Lung (tissue), 12 donors: ENCODE data around the gene ARHGAP20. TPM values are rescaled to one million over a fixed set of nuclear protein-coding genes. Genes with fewer than 3 reads are reported as not detected.

Source experiments
- ATAC-seq: fragments of 200-7000 bp; cut with Tn5 transposase; one replicate; pipeline ENCODE4 v1.9.1; 2020; ENCODE audit warnings: moderate number of reproducible peaks; ENCODE audit not compliant: insufficient read depth, low FRiP score
- DNase-seq, 3 donors: peaks; one replicate each; pipeline ENCODE4 v3.0.0-alpha.2; 2013 to 2017
- H3K27ac ChIP-seq, 2 donors: one replicate each; pipeline ENCODE4 v1.5.1; 2013; ENCODE audit warnings: mild to moderate bottlenecking in 2 of 2, moderate library complexity in 2 of 2, control low read depth in 1 of 2, inconsistent platforms in 1 of 2, low read depth in 1 of 2, low read length in 1 of 2
- H3K27me3 ChIP-seq, 3 donors: one replicate each; pipeline ENCODE4 v1.5.1; 2013; ENCODE audit warnings: low read length in 2 of 3; ENCODE audit not compliant: control insufficient read depth in 3 of 3, insufficient read depth in 3 of 3
- H3K36me3 ChIP-seq, 4 donors: one replicate each; pipeline ENCODE4 v1.5.1; 2013; ENCODE audit warnings: low read length in 4 of 4, mild to moderate bottlenecking in 1 of 4, moderate library complexity in 1 of 4; ENCODE audit not compliant: control insufficient read depth in 4 of 4, insufficient read depth in 4 of 4
- H3K4me1 ChIP-seq, 5 donors: one replicate each; pipeline ENCODE4 v1.5.1; 2013; ENCODE audit warnings: low read length in 5 of 5, mild to moderate bottlenecking in 2 of 5, moderate library complexity in 1 of 5; ENCODE audit not compliant: control insufficient read depth in 5 of 5, insufficient read depth in 5 of 5
- H3K4me3 ChIP-seq: one replicate; pipeline ENCODE4 v1.5.1; 2013; ENCODE audit warnings: mild to moderate bottlenecking, control low read depth, moderate library complexity
- H3K9ac ChIP-seq, 2 donors: one replicate each; pipeline ENCODE4 v1.5.1; 2013; ENCODE audit warnings: low read length in 2 of 2, control low read depth in 1 of 2; ENCODE audit not compliant: insufficient read depth in 1 of 2
- H3K9me3 ChIP-seq, 4 donors: one replicate each; pipeline ENCODE4 v1.5.1; 2013; ENCODE audit warnings: low read length in 3 of 4, mild to moderate bottlenecking in 1 of 4, moderate library complexity in 1 of 4; ENCODE audit not compliant: control insufficient read depth in 4 of 4, insufficient read depth in 3 of 4
- CTCF ChIP-seq: IDR thresholded peaks from 2 replicates; pipeline ENCODE4 v1.5.1; 2012; ENCODE audit warnings: mild to moderate bottlenecking; ENCODE audit errors: control extremely low read depth, extremely low read depth
- WGBS, 2 donors: extraction: QIAGEN DNeasy Blood & Tissue Kit; methylation state at CpG; one replicate each; pipeline ENCODE4 v1.1.7; 2013; 5-methylcytosine and 5-hydroxymethylcytosine counted together
- polyA plus RNA-seq, 2 donors: library from polyadenylated mRNA; stranded (reverse); fragments of 200-250 nt; gene quantifications; one replicate each; pipeline ENCODE4 v1.2.1, GENCODE V29; 2013
- total RNA-seq, 2 donors: library from RNA; depleted of rRNA in 1 of 2; stranded (reverse); fragments of >200 nt in 1 of 2; gene quantifications; one replicate each; pipeline ENCODE4 v1.2.1, GENCODE V29; 2014 to 2021
- donor health status: control.
- donor health status: control.
- donor health status: Bipolar disorder and iron deficiency.
- donor health status: healthy.
- donor health status: DM: yes; HTN: yes; CAD: no.

The ARHGAP20 gene
- total and polyA plus RNA-seq, 4 donors = 0.67 to 20.9 (median 3.0) TPM

- Histone ChIP-seq H3K27me3 (no peaks in the 10 kb centered on the region), H3K9me3 (no peaks in the 10 kb centered on the region), H3K36me3 (no peaks in the 10 kb centered on the region), H3K9ac (no peak overlapping the region), H3K4me1 (peaks cover 0 to 17% (median 11%) of the 10 kb centered on the region in 5 donors), H3K27ac (no peak overlapping the region), H3K4me3 (no peak overlapping the region)
- ATAC-seq (no peak), DNase-seq (no peak)
- WGBS, 2 donors = 89 to 93% methylated on average over 1 of the region's 1 CpG
- no peak for TF ChIP-seq CTCF
These were observed 26.4 kb upstream of the ARHGAP20 start for GRCh38 chr11:110738641-110739040.

GRCh38 chr11:110737593-110737992 lies 25.4 kb upstream of the ARHGAP20 start:
- WGBS, 2 donors = 80 to 89% methylated on average over 2 of the region's 2 CpGs
- no peaks in the 10 kb centered on the region for H3K9me3 ChIP-seq
- peaks cover 0 to 17% (median 11%) of the 10 kb centered on the region in 5 donors for H3K4me1 ChIP-seq
- H3K27ac ChIP-seq = no peak overlapping the region
- H3K4me3 ChIP-seq = no peak overlapping the region
- TF ChIP-seq CTCF = no peak
- no peak for ATAC-seq
- no peak overlapping the region for H3K9ac ChIP-seq
- H3K27me3 ChIP-seq = no peaks in the 10 kb centered on the region
- no peak for DNase-seq
- H3K36me3 ChIP-seq = no peaks in the 10 kb centered on the region

GRCh38 chr11:110736171-110736553 lies 23.9 kb upstream of the ARHGAP20 start:
- DNase-seq (no peak), ATAC-seq (no peak)
- Histone ChIP-seq H3K9me3 (no peaks in the 10 kb centered on the region), H3K4me1 (peaks cover 0 to 17% (median 11%) of the 10 kb centered on the region in 5 donors), H3K4me3 (no peak overlapping the region), H3K9ac (no peak overlapping the region), H3K36me3 (no peaks in the 10 kb centered on the region), H3K27ac (no peak overlapping the region), H3K27me3 (no peaks in the 10 kb centered on the region)
- TF ChIP-seq CTCF = no peak
- WGBS, 2 donors = 64 to 74% methylated on average over 2 of the region's 2 CpGs

- no peaks in the 10 kb centered on the region for H3K9me3 ChIP-seq
- no peaks in the 10 kb centered on the region for H3K27me3 ChIP-seq
- H3K4me1 ChIP-seq = peaks cover 0 to 17% (median 11%) of the 10 kb centered on the region in 5 donors
- peak in 2 of 3 donors; percentile 65 to 67 for DNase-seq
- no peak for ATAC-seq
- H3K9ac ChIP-seq = no peak overlapping the region
- TF ChIP-seq CTCF = no peak
- H3K27ac ChIP-seq = no peak overlapping the region
- no peak overlapping the region for H3K4me3 ChIP-seq
- no peaks in the 10 kb centered on the region for H3K36me3 ChIP-seq
These were observed 23.4 kb upstream of the ARHGAP20 start for GRCh38 chr11:110735455-110736170.
